NB4 (cell line): Measurements from ENCODE around the gene CAMTA1.

Source experiments
- DNase-seq: peaks from one replicate; pipeline ENCODE4 v3.0.0; 2010; ENCODE audit warnings: low read depth
- H3K4me3 ChIP-seq: one replicate; pipeline ENCODE4 v1.5.1; 2011; ENCODE audit warnings: mild to moderate bottlenecking, low read depth, low read length, moderate library complexity
- CTCF ChIP-seq: IDR thresholded peaks from one replicate; pipeline ENCODE4 v1.5.1; 2012; ENCODE audit warnings: low read depth, low read length
- MAX ChIP-seq: IDR thresholded peaks from 2 replicates; pipeline ENCODE4 v1.6.1; 2011; ENCODE audit warnings: low read depth, low read length
- MYC ChIP-seq: IDR thresholded peaks from 2 replicates; pipeline ENCODE4 v1.6.1; 2011; ENCODE audit warnings: low read depth, low read length
- POLR2A ChIP-seq: IDR thresholded peaks from 2 replicates; pipeline ENCODE4 v1.6.1; 2011; ENCODE audit warnings: mild to moderate bottlenecking; ENCODE audit not compliant: insufficient read length; ENCODE audit errors: extremely low read depth

CAMTA1 gene

GRCh38 chr1:7633506-7634245, 848.4 kb downstream of the CAMTA1 start:
- TF ChIP-seq MYC (no peak), POLR2A (no peak), CTCF (no peak), MAX (no peak)
- DNase-seq, result no peak
- H3K4me3 ChIP-seq, result no peak overlapping the region

GRCh38 chr1:7634546-7635240, 849.4 kb downstream of the CAMTA1 start:
- TF ChIP-seq CTCF, result no peak
- TF ChIP-seq MAX, result no peak
- TF ChIP-seq POLR2A, result no peak
- TF ChIP-seq MYC, result no peak
- no peak for DNase-seq
- H3K4me3 ChIP-seq, result no peak overlapping the region

- DNase-seq, result no peak
- no peak for TF ChIP-seq CTCF
- TF ChIP-seq MYC, result no peak
- no peak for TF ChIP-seq MAX
- TF ChIP-seq POLR2A, result no peak
- H3K4me3 ChIP-seq, result no peak overlapping the region
Observed at GRCh38 chr1:7636795-7637526, 851.7 kb downstream of the CAMTA1 start.

- no peak for DNase-seq
- H3K4me3 ChIP-seq, result no peak overlapping the region
- no peak for TF ChIP-seq MYC
- no peak for TF ChIP-seq POLR2A
- TF ChIP-seq CTCF, result no peak
- no peak for TF ChIP-seq MAX
Observed at GRCh38 chr1:7638078-7638477, 852.8 kb downstream of the CAMTA1 start.

- TF ChIP-seq MYC, result no peak
- no peak for TF ChIP-seq CTCF
- no peak for TF ChIP-seq POLR2A
- TF ChIP-seq MAX, result no peak
- no peak overlapping the region for H3K4me3 ChIP-seq
- DNase-seq, result no peak
Observed at GRCh38 chr1:7639435-7640131, 854.3 kb downstream of the CAMTA1 start.
